Neural cell (in vitro differentiated cells): ENCODE results near the gene AMT.

Experiments used
- CTCF ChIP-seq: fragments of 450-650 bp; IDR thresholded peaks from 2 replicates; pipeline ENCODE4 v1.5.1; 2014; ENCODE audit warnings: antibody characterized with exemption, mild to moderate bottlenecking, moderate library complexity; ENCODE audit not compliant: poor library complexity, severe bottlenecking
- EP300 ChIP-seq: fragments of 450-650 bp; conservative IDR thresholded peaks from 2 replicates; pipeline ENCODE4 v1.6.1; 2014; ENCODE audit warnings: antibody characterized with exemption, mild to moderate bottlenecking, moderate library complexity; ENCODE audit not compliant: poor library complexity, severe bottlenecking
- EZH2 ChIP-seq: fragments of 200-600, 300-800 bp; shearing (Covaris generic), sonication (generic); IDR thresholded peaks from 2 replicates; pipeline ENCODE4 v1.6.1; 2014; ENCODE audit warnings: antibody characterized with exemption, low read length, borderline replicate concordance, mild to moderate bottlenecking; ENCODE audit not compliant: insufficient read depth, poor library complexity, severe bottlenecking
- MXI1 ChIP-seq: fragments of 450-650 bp; conservative IDR thresholded peaks from 2 replicates; pipeline ENCODE4 v1.6.1; 2014; ENCODE audit warnings: antibody characterized with exemption, mild to moderate bottlenecking; ENCODE audit not compliant: poor library complexity, severe bottlenecking
- POLR2AphosphoS5 ChIP-seq: IDR thresholded peaks from 2 replicates; pipeline ENCODE4 v1.6.1; 2012
- RAD21 ChIP-seq: fragments of 450-650 bp; conservative IDR thresholded peaks from 2 replicates; pipeline ENCODE4 v1.6.1; 2014; ENCODE audit warnings: antibody characterized with exemption, mild to moderate bottlenecking, moderate library complexity
- REST ChIP-seq: IDR thresholded peaks from 2 replicates; pipeline ENCODE4 v1.6.1; 2012; ENCODE audit warnings: borderline replicate concordance
- SMC3 ChIP-seq: fragments of 450-650 bp; conservative IDR thresholded peaks from 2 replicates; pipeline ENCODE4 v1.6.1; 2014; ENCODE audit warnings: antibody characterized with exemption, mild to moderate bottlenecking, moderate library complexity; ENCODE audit not compliant: poor library complexity

GRCh38 chr3:49461443-49462171, 39.3 kb upstream of the AMT start:
- no peak for TF ChIP-seq CTCF
- TF ChIP-seq POLR2AphosphoS5: no peak
- TF ChIP-seq EP300: no peak
- TF ChIP-seq EZH2: no peak
- no peak for TF ChIP-seq RAD21
- TF ChIP-seq REST: no peak
- no peak for TF ChIP-seq MXI1
- no peak for TF ChIP-seq SMC3
